Lung (tissue), 10 donors: Measurements from ENCODE around the gene GYS1. TPM values are rescaled to one million over a fixed set of nuclear protein-coding genes. Genes with fewer than 3 reads are reported as not detected.
"Not testable (repeated sequence)": the region's sequence is repeated elsewhere in the genome, so short reads cannot be mapped to it uniquely, and the experiment has no call there.

Source experiments
- ATAC-seq: fragments of 200-7000 bp; cut with Tn5 transposase; one replicate; pipeline ENCODE4 v1.9.1; 2020; ENCODE audit warnings: moderate number of reproducible peaks; ENCODE audit not compliant: insufficient read depth, low FRiP score
- DNase-seq, 3 donors: peaks; one replicate each; pipeline ENCODE4 v3.0.0-alpha.2; 2013 to 2017
- H3K27ac ChIP-seq, 2 donors: one replicate each; pipeline ENCODE4 v1.5.1; 2013; ENCODE audit warnings: mild to moderate bottlenecking in 2 of 2, moderate library complexity in 2 of 2, control low read depth in 1 of 2, inconsistent platforms in 1 of 2, low read depth in 1 of 2, low read length in 1 of 2
- H3K27me3 ChIP-seq, 3 donors: one replicate each; pipeline ENCODE4 v1.5.1; 2013; ENCODE audit warnings: low read length in 2 of 3; ENCODE audit not compliant: control insufficient read depth in 3 of 3, insufficient read depth in 3 of 3
- H3K36me3 ChIP-seq, 4 donors: one replicate each; pipeline ENCODE4 v1.5.1; 2013; ENCODE audit warnings: low read length in 4 of 4, mild to moderate bottlenecking in 1 of 4, moderate library complexity in 1 of 4; ENCODE audit not compliant: control insufficient read depth in 4 of 4, insufficient read depth in 4 of 4
- H3K4me1 ChIP-seq, 5 donors: one replicate each; pipeline ENCODE4 v1.5.1; 2013; ENCODE audit warnings: low read length in 5 of 5, mild to moderate bottlenecking in 2 of 5, moderate library complexity in 1 of 5; ENCODE audit not compliant: control insufficient read depth in 5 of 5, insufficient read depth in 5 of 5
- H3K4me3 ChIP-seq: one replicate; pipeline ENCODE4 v1.5.1; 2013; ENCODE audit warnings: mild to moderate bottlenecking, control low read depth, moderate library complexity
- H3K9ac ChIP-seq, 2 donors: one replicate each; pipeline ENCODE4 v1.5.1; 2013; ENCODE audit warnings: low read length in 2 of 2, control low read depth in 1 of 2; ENCODE audit not compliant: insufficient read depth in 1 of 2
- H3K9me3 ChIP-seq, 4 donors: one replicate each; pipeline ENCODE4 v1.5.1; 2013; ENCODE audit warnings: low read length in 3 of 4, mild to moderate bottlenecking in 1 of 4, moderate library complexity in 1 of 4; ENCODE audit not compliant: control insufficient read depth in 4 of 4, insufficient read depth in 3 of 4
- WGBS, 2 donors: extraction: QIAGEN DNeasy Blood & Tissue Kit; methylation state at CpG; one replicate each; pipeline ENCODE4 v1.1.7; 2013; 5-methylcytosine and 5-hydroxymethylcytosine counted together
- polyA plus RNA-seq, 2 donors: library from polyadenylated mRNA; stranded (reverse); fragments of 200-250 nt; gene quantifications; one replicate each; pipeline ENCODE4 v1.2.1, GENCODE V29; 2013
- total RNA-seq, 2 donors: library from RNA; depleted of rRNA in 1 of 2; stranded (reverse); fragments of >200 nt in 1 of 2; gene quantifications; one replicate each; pipeline ENCODE4 v1.2.1, GENCODE V29; 2014 to 2021
- donor health status: Bipolar disorder and iron deficiency.
- donor health status: healthy.
- donor health status: DM: yes; HTN: yes; CAD: no.

The GYS1 gene
- total and polyA plus RNA-seq, 4 donors = 22.7 to 49.7 (median 31.9) TPM

GRCh38 chr19:49036815-49037214, 43.7 kb upstream of the GYS1 start, which contains the start of gene CGB1:
TSS of gene CGB1 (minus strand) at chr19:49036895. CDS start at chr19:49036711, 184 bp downstream.
- not testable (repeated sequence) for H3K4me3 ChIP-seq, H3K9ac ChIP-seq, H3K9me3 ChIP-seq, H3K36me3 ChIP-seq, H3K4me1 ChIP-seq, ATAC-seq, H3K27ac ChIP-seq, H3K27me3 ChIP-seq, DNase-seq
- WGBS, 2 donors = 48 to 61% methylated on average over 17 to 18 of the region's 18 CpGs

GRCh38 chr19:49031642-49032301, 38.7 kb upstream of the GYS1 start, which contains the start of gene CGB2:
TSS of gene CGB2 (plus strand) at chr19:49031890. CDS start at chr19:49032096, 206 bp downstream.
- 22 to 28% methylated on average over 27 to 28 of the region's 28 CpGs for WGBS, 2 donors
- H3K36me3 ChIP-seq, H3K4me3 ChIP-seq, H3K9me3 ChIP-seq, H3K27ac ChIP-seq, H3K4me1 ChIP-seq, H3K9ac ChIP-seq, H3K27me3 ChIP-seq, DNase-seq, ATAC-seq: not testable (repeated sequence)

GRCh38 chr19:49030323-49030722, 37.2 kb upstream of the GYS1 start:
- not testable (repeated sequence) for ATAC-seq, H3K27ac ChIP-seq, DNase-seq, H3K9me3 ChIP-seq, H3K9ac ChIP-seq, H3K4me3 ChIP-seq, H3K36me3 ChIP-seq, H3K4me1 ChIP-seq, H3K27me3 ChIP-seq
- 91 to 94% methylated on average over 3 to 5 of the region's 8 CpGs for WGBS, 2 donors

- ATAC-seq, H3K4me3 ChIP-seq, H3K9me3 ChIP-seq, H3K4me1 ChIP-seq, H3K9ac ChIP-seq, H3K27ac ChIP-seq, H3K27me3 ChIP-seq, H3K36me3 ChIP-seq, DNase-seq: not testable (repeated sequence)
- WGBS, 2 donors = 86 to 95% methylated on average over 14 of the region's 14 CpGs
Observed at GRCh38 chr19:49029749-49030148, 36.6 kb upstream of the GYS1 start.

- H3K27ac ChIP-seq, H3K9me3 ChIP-seq, H3K4me1 ChIP-seq, DNase-seq, ATAC-seq, H3K36me3 ChIP-seq, H3K4me3 ChIP-seq, H3K27me3 ChIP-seq, H3K9ac ChIP-seq: not testable (repeated sequence)
- 68 to 82% methylated on average over 8 to 9 of the region's 9 CpGs for WGBS, 2 donors
Observed at GRCh38 chr19:49028686-49029085, 35.6 kb upstream of the GYS1 start.

- WGBS, 2 donors = 83 to 90% methylated on average over 21 to 23 of the region's 23 CpGs
Observed at GRCh38 chr19:49025599-49025998, 32.5 kb upstream of the GYS1 start.

GRCh38 chr19:49025088-49025487, 32.0 kb upstream of the GYS1 start:
- not testable (repeated sequence) for H3K36me3 ChIP-seq, H3K9ac ChIP-seq, H3K27ac ChIP-seq, H3K4me3 ChIP-seq, ATAC-seq, H3K9me3 ChIP-seq, DNase-seq, H3K4me1 ChIP-seq
- WGBS, 2 donors = 81 to 90% methylated on average over 3 of the region's 6 CpGs
- H3K27me3 ChIP-seq = peaks cover 0 to 15% (median 12%) of the 10 kb centered on the region in 3 donors

More at GRCh38 chr19:49025599-49025998, 32.5 kb upstream of the GYS1 start:
- H3K27ac ChIP-seq, H3K9ac ChIP-seq, H3K36me3 ChIP-seq, H3K9me3 ChIP-seq, DNase-seq, ATAC-seq, H3K4me1 ChIP-seq, H3K4me3 ChIP-seq: not testable (repeated sequence)
- peaks cover 0 to 11% (median 7%) of the 10 kb centered on the region in 3 donors for H3K27me3 ChIP-seq

- H3K4me1 ChIP-seq, H3K9me3 ChIP-seq, H3K36me3 ChIP-seq, H3K9ac ChIP-seq, H3K4me3 ChIP-seq, ATAC-seq, DNase-seq, H3K27ac ChIP-seq: not testable (repeated sequence)
- 64 to 74% methylated on average over 10 to 13 of the region's 15 CpGs for WGBS, 2 donors
- peaks cover 0 to 20% (median 12%) of the 10 kb centered on the region in 3 donors for H3K27me3 ChIP-seq
Observed at GRCh38 chr19:49024233-49024632, 31.1 kb upstream of the GYS1 start, which contains the start of gene CGB3. TSS of gene CGB3 (minus strand) at chr19:49024333. CDS start at chr19:49023971, 362 bp downstream.
